Measurements from ENCODE around the gene ZFAND2A.
A peak's percentile ranks its signal among the peaks of the same experiment; 100 is the strongest.

DNA sequence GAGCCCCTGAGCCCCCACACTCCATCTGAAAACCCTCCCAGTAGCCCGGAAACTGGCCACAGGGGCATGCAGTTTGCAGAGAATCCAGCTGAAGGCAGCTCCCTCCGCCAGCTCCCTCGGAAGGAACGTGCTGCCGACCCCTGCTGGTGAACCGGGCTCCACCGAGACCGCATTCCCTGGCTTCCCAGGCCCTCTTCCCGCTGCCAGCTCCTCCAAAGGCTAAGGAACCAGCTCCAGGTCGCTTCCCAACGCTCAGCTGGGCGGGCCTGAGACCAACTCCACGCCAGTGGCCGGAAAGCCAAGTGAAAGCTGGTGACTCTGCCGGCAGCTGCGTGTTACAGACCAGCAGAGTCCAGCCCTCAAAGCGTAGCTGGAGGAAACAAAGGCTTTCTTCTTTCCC is 36.3 kb downstream of the ZFAND2A start:
- TF ChIP-seq ZNF155 (tag by site-specific recombination; IDR thresholded peaks at IDR 0.05) = no peak
- no peak for TF ChIP-seq ZNF776 (tag by site-specific recombination; IDR thresholded peaks at IDR 0.05; ENCODE audit: borderline replicate concordance)
- TF ChIP-seq, protein P1, sequence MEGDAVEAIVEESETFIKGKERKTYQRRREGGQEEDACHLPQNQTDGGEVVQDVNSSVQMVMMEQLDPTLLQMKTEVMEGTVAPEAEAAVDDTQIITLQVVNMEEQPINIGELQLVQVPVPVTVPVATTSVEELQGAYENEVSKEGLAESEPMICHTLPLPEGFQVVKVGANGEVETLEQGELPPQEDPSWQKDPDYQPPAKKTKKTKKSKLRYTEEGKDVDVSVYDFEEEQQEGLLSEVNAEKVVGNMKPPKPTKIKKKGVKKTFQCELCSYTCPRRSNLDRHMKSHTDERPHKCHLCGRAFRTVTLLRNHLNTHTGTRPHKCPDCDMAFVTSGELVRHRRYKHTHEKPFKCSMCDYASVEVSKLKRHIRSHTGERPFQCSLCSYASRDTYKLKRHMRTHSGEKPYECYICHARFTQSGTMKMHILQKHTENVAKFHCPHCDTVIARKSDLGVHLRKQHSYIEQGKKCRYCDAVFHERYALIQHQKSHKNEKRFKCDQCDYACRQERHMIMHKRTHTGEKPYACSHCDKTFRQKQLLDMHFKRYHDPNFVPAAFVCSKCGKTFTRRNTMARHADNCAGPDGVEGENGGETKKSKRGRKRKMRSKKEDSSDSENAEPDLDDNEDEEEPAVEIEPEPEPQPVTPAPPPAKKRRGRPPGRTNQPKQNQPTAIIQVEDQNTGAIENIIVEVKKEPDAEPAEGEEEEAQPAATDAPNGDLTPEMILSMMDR (tag by site-specific recombination; IDR thresholded peaks at IDR 0.05) = peak; percentile 58
- TF ChIP-seq, protein P2, sequence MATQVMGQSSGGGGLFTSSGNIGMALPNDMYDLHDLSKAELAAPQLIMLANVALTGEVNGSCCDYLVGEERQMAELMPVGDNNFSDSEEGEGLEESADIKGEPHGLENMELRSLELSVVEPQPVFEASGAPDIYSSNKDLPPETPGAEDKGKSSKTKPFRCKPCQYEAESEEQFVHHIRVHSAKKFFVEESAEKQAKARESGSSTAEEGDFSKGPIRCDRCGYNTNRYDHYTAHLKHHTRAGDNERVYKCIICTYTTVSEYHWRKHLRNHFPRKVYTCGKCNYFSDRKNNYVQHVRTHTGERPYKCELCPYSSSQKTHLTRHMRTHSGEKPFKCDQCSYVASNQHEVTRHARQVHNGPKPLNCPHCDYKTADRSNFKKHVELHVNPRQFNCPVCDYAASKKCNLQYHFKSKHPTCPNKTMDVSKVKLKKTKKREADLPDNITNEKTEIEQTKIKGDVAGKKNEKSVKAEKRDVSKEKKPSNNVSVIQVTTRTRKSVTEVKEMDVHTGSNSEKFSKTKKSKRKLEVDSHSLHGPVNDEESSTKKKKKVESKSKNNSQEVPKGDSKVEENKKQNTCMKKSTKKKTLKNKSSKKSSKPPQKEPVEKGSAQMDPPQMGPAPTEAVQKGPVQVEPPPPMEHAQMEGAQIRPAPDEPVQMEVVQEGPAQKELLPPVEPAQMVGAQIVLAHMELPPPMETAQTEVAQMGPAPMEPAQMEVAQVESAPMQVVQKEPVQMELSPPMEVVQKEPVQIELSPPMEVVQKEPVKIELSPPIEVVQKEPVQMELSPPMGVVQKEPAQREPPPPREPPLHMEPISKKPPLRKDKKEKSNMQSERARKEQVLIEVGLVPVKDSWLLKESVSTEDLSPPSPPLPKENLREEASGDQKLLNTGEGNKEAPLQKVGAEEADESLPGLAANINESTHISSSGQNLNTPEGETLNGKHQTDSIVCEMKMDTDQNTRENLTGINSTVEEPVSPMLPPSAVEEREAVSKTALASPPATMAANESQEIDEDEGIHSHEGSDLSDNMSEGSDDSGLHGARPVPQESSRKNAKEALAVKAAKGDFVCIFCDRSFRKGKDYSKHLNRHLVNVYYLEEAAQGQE (tag by site-specific recombination; IDR thresholded peaks at IDR 0.05) = no peak
